ENCODE measurements around the gene VPS8. TPM values are rescaled to one million over a fixed set of nuclear protein-coding genes. Genes with fewer than 3 reads are reported as not detected.

VPS8 gene
- total RNA-seq, 1 experiment from 2014 or later: 72.3 TPM

DNA sequence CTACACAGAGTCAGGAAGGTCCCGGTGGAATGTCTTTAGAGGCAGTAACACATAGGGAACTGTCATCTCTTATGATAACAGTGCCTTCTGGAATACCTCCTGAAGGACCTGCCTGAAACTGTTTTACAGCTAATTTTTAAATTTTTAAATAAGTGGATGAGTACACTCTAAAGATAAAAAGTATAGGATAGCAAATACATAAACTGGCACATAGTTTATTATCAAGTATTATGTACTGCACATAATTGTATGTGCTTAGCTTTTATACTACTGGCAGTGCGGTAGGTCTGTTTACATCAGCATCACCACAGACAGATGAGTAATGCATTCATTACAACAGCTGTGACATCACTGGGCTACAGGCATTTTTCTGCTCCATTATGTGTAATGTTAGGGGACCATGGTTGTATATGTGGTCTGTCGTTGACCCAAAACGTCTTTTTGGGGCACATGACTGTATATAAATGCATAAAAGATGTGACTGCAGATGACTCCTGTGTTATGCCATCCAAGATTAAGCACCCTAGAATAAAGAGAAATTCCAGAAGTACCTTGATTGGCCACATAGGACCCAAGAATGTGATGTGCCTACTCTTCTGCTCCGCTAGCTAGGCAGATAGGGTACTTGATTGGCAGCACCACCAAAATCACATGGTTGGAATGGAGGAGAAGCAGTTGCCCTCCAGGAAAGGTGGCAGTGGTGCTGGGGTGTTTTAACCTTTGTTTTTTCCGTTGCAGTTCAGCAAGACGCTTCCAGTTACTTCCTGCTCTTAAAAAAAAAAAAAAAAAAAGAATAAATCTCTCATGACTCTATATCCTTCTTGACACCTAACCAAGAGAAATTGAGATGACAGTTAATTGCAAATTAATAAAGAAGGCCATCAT lies 3.3 kb downstream of the VPS8 start:
- no peaks in the 10 kb centered on the region for H3K27me3 ChIP-seq (ENCODE audit: control insufficient read depth, insufficient read depth, low read length)
- no peak for TF ChIP-seq TCF7L2 (IDR thresholded peaks at IDR 0.05; ENCODE audit: low read depth, low read length)
- TF ChIP-seq, protein P1, sequence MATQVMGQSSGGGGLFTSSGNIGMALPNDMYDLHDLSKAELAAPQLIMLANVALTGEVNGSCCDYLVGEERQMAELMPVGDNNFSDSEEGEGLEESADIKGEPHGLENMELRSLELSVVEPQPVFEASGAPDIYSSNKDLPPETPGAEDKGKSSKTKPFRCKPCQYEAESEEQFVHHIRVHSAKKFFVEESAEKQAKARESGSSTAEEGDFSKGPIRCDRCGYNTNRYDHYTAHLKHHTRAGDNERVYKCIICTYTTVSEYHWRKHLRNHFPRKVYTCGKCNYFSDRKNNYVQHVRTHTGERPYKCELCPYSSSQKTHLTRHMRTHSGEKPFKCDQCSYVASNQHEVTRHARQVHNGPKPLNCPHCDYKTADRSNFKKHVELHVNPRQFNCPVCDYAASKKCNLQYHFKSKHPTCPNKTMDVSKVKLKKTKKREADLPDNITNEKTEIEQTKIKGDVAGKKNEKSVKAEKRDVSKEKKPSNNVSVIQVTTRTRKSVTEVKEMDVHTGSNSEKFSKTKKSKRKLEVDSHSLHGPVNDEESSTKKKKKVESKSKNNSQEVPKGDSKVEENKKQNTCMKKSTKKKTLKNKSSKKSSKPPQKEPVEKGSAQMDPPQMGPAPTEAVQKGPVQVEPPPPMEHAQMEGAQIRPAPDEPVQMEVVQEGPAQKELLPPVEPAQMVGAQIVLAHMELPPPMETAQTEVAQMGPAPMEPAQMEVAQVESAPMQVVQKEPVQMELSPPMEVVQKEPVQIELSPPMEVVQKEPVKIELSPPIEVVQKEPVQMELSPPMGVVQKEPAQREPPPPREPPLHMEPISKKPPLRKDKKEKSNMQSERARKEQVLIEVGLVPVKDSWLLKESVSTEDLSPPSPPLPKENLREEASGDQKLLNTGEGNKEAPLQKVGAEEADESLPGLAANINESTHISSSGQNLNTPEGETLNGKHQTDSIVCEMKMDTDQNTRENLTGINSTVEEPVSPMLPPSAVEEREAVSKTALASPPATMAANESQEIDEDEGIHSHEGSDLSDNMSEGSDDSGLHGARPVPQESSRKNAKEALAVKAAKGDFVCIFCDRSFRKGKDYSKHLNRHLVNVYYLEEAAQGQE (IDR thresholded peaks at IDR 0.05; ENCODE audit: insufficient read depth in 1 of 2, low read depth in 2 of 2, low read length in 1 of 2): no peak
- no peak for TF ChIP-seq SIN3A (IDR thresholded peaks at IDR 0.05; ENCODE audit: borderline replicate concordance, insufficient read depth, low read depth, low read length)
- TF ChIP-seq, protein P2, sequence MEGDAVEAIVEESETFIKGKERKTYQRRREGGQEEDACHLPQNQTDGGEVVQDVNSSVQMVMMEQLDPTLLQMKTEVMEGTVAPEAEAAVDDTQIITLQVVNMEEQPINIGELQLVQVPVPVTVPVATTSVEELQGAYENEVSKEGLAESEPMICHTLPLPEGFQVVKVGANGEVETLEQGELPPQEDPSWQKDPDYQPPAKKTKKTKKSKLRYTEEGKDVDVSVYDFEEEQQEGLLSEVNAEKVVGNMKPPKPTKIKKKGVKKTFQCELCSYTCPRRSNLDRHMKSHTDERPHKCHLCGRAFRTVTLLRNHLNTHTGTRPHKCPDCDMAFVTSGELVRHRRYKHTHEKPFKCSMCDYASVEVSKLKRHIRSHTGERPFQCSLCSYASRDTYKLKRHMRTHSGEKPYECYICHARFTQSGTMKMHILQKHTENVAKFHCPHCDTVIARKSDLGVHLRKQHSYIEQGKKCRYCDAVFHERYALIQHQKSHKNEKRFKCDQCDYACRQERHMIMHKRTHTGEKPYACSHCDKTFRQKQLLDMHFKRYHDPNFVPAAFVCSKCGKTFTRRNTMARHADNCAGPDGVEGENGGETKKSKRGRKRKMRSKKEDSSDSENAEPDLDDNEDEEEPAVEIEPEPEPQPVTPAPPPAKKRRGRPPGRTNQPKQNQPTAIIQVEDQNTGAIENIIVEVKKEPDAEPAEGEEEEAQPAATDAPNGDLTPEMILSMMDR (IDR thresholded peaks at IDR 0.05): no peak
- no peak for TF ChIP-seq POLR2AphosphoS5 (IDR thresholded peaks at IDR 0.05; ENCODE audit: low read depth, low read length)
- in situ Hi-C loops (cut with HindIII; ENCODE audit: low pct_unique_long_range_greater_than_20kb, low sequenced_read_pairs) (no loop called here), intact Hi-C loops (cut with micrococcal nuclease; ENCODE audit: unreplicated experiment) (no loop called here)
- H3K4me3 ChIP-seq (ENCODE audit: low read depth in 2 of 2, low read length in 2 of 2): no peak overlapping the region
- H3K9me3 ChIP-seq (ENCODE audit: control insufficient read depth, insufficient read depth, low read depth, low read length): no peaks in the 10 kb centered on the region
- H3K27ac ChIP-seq (ENCODE audit: low read length): no peak overlapping the region
- no TSS peak for BruUV-seq (replicated peaks)
- CTCF ChIA-PET: interaction anchor here (0.6 kb wide), 1 partner anchor 1754 kb away, joined by 3 read pairs; no protein-coding TSS in a partner anchor
- H3K36me3 ChIP-seq (ENCODE audit: control insufficient read depth, insufficient read depth, low read length): peaks cover 7% of the 10 kb centered on the region; the same call in 1 of the 2 replicates
- ATAC-seq (no peak), DNase-seq (ENCODE audit: low read depth, low spot score) (peak; percentile 15)
- peaks cover 13% of the 10 kb centered on the region for H3K4me1 ChIP-seq (ENCODE audit: control insufficient read depth, insufficient read depth, low read length)
- POLR2A ChIA-PET: no interaction called here

DNA sequence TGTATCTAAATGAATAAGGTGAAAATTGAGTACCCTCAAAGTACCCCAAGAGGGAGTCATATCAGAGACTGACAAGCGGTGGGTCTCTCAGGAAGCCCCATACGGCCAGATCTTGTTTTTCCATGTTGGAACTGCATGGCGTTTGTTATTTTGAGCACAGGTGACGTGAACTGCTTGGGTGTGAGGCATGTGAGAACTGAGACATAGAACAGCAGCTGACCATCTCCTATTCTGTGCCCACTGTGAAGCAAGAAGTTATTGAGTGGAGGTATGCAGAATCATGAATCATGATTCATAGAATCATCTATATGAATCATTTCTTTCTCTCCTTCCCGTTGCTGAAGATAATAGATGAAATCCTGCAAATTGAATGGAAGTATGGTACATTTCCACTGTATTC lies 4.6 kb downstream of the VPS8 start:
- intact Hi-C loops (cut with micrococcal nuclease; ENCODE audit: unreplicated experiment) (no loop called here), in situ Hi-C loops (cut with HindIII; ENCODE audit: low pct_unique_long_range_greater_than_20kb, low sequenced_read_pairs) (no loop called here)
- H3K4me3 ChIP-seq (ENCODE audit: low read depth in 2 of 2, low read length in 2 of 2): no peak overlapping the region
- H3K36me3 ChIP-seq (ENCODE audit: control insufficient read depth, insufficient read depth, low read length): peaks cover 7% of the 10 kb centered on the region; the same call in 1 of the 2 replicates
- DNase-seq (ENCODE audit: low read depth, low spot score) (no peak), ATAC-seq (no peak)
- H3K27me3 ChIP-seq (ENCODE audit: control insufficient read depth, insufficient read depth, low read length): no peaks in the 10 kb centered on the region
- no TSS peak for BruUV-seq (replicated peaks)
- no peak overlapping the region for H3K27ac ChIP-seq (ENCODE audit: low read length)
- TF ChIP-seq, protein P1 (IDR thresholded peaks at IDR 0.05; ENCODE audit: insufficient read depth in 1 of 2, low read depth in 2 of 2, low read length in 1 of 2): no peak
- TF ChIP-seq TCF7L2 (IDR thresholded peaks at IDR 0.05; ENCODE audit: low read depth, low read length) (no peak), SIN3A (IDR thresholded peaks at IDR 0.05; ENCODE audit: borderline replicate concordance, insufficient read depth, low read depth, low read length) (no peak), POLR2AphosphoS5 (IDR thresholded peaks at IDR 0.05; ENCODE audit: low read depth, low read length) (no peak)
- TF ChIP-seq, protein P2 (IDR thresholded peaks at IDR 0.05): no peak
- H3K9me3 ChIP-seq (ENCODE audit: control insufficient read depth, insufficient read depth, low read depth, low read length): no peaks in the 10 kb centered on the region
- ChIA-PET CTCF (interaction anchor here (1.2 kb wide), 1 partner anchor 255 kb away, joined by 3 read pairs; the partner anchor contains the start of gene EPHB3), POLR2A (no interaction called here)
- H3K4me1 ChIP-seq (ENCODE audit: control insufficient read depth, insufficient read depth, low read length): peaks cover 8% of the 10 kb centered on the region

All from Panc1 (cell line).